B cell (primary cell): ENCODE data around the gene DOHH. TPM values are rescaled to one million over a fixed set of nuclear protein-coding genes. Genes with fewer than 3 reads are reported as not detected.

Experiments used
- ATAC-seq: fragments of 200-7000 bp; cut with Tn5 transposase; one replicate; pipeline ENCODE4 v1.10.0; 2021; ENCODE audit warnings: low read depth, mild to moderate bottlenecking, moderate number of reproducible peaks, moderate library complexity
- CTCF ChIA-PET: fragments of 350-600 bp; sonication (Branson Sonifier 250); formaldehyde crosslinking; loops from one replicate; lab custom pipeline; 2021; ENCODE audit warnings: antibody characterized with exemption, inconsistent platforms; lab: Charles Lee
- POLR2A ChIA-PET: fragments of 350-600 bp; sonication (Branson Sonifier 250); formaldehyde crosslinking; loops from one replicate; lab custom pipeline; 2021; ENCODE audit warnings: antibody characterized with exemption; lab: Charles Lee
- DNase-seq: peaks from one replicate; pipeline ENCODE4 v3.0.0; 2013
- H2AFZ ChIP-seq: 2 replicates; pipeline ENCODE4 v1.6.1; 2012; ENCODE audit warnings: mild to moderate bottlenecking, low read depth, low read length; ENCODE audit not compliant: insufficient read depth, poor library complexity, severe bottlenecking
- H3K27ac ChIP-seq, 2 donors: 1 replicate in 1 of 2; 2 replicates in 1 of 2; pipeline ENCODE4 v1.5.1; 2012 to 2013; ENCODE audit warnings: low read length in 2 of 2, mild to moderate bottlenecking in 2 of 2, moderate library complexity in 1 of 2
- H3K27me3 ChIP-seq, 4 experiments: fragments of 200-600 bp in 1 of 4; sonication (generic) in 1 of 4; replicated peaks in 1 of 4; 1 replicate in 2 of 4; 2 replicates in 2 of 4; pipeline versions ENCODE4 v1.6.1 to v1.7.0; 2013 to 2016; ENCODE audit warnings: low read length in 3 of 4, mild to moderate bottlenecking in 2 of 4, mixed read lengths in 1 of 4, moderate library complexity in 1 of 4; ENCODE audit not compliant: insufficient read depth in 4 of 4, control insufficient read depth in 3 of 4; ENCODE audit errors: control extremely low read depth in 1 of 4
- H3K36me3 ChIP-seq, 2 experiments: replicated peaks in 1 of 2; 1 replicate in 1 of 2; 2 replicates in 1 of 2; pipeline versions ENCODE4 v1.6.1 to v1.7.1; 2013; ENCODE audit warnings: low read length in 1 of 2; ENCODE audit not compliant: insufficient read depth in 2 of 2, control insufficient read depth in 1 of 2; ENCODE audit errors: control extremely low read depth in 1 of 2, extremely low read depth in 1 of 2
- H3K4me1 ChIP-seq, 2 donors: fragments of 200-600 bp in 1 of 2; sonication (generic) in 1 of 2; 1 replicate in 1 of 2; 2 replicates in 1 of 2; pipeline versions ENCODE4 v1.5.1 to v1.6.1; 2013 to 2017; ENCODE audit warnings: low read length in 2 of 2; ENCODE audit not compliant: control insufficient read depth in 2 of 2, insufficient read depth in 2 of 2
- H3K4me2 ChIP-seq: replicated peaks from 2 replicates; pipeline ENCODE3; 2012; ENCODE audit warnings: mild to moderate bottlenecking, low read depth, low read length; ENCODE audit not compliant: poor library complexity, severe bottlenecking
- H3K4me3 ChIP-seq, 5 experiments: fragments of 200-600 bp in 1 of 5; sonication (generic) in 1 of 5; 1 replicate in 3 of 5; 2 replicates in 2 of 5; pipeline versions ENCODE4 v1.5.1 to v1.7.0; 2011 to 2016; ENCODE audit warnings: low read length in 4 of 5, mild to moderate bottlenecking in 4 of 5, low read depth in 2 of 5, control low read depth in 1 of 5, moderate library complexity in 1 of 5; ENCODE audit not compliant: insufficient read depth in 1 of 5; ENCODE audit errors: control extremely low read depth in 1 of 5, extremely low read depth in 1 of 5
- H3K79me2 ChIP-seq: fragments of 200-600 bp; sonication (generic); one replicate; pipeline ENCODE4 v1.6.0; 2016; ENCODE audit warnings: low read length; ENCODE audit not compliant: control insufficient read depth, insufficient read depth
- H3K9ac ChIP-seq: fragments of 200-600 bp; sonication (generic); 2 replicates; pipeline ENCODE4 v1.6.1; 2017; ENCODE audit warnings: mild to moderate bottlenecking, low read length, moderate library complexity
- H3K9me3 ChIP-seq, 3 donors: one replicate each; pipeline versions ENCODE4 v1.6.1 to v1.7.1; 2013; ENCODE audit warnings: low read length in 2 of 3; ENCODE audit not compliant: control insufficient read depth in 2 of 3, insufficient read depth in 1 of 3; ENCODE audit errors: control extremely low read depth in 1 of 3
- H4K20me1 ChIP-seq: 2 replicates; pipeline ENCODE4 v1.6.0; 2012; ENCODE audit warnings: mild to moderate bottlenecking, low read length; ENCODE audit not compliant: insufficient read depth, control insufficient read depth, poor library complexity, severe bottlenecking
- H3K27ac Mint-ChIP-seq: one replicate; pipeline ENCODE4 v1.8.0; 2021; ENCODE audit warnings: mixed read lengths
- H3K27me3 Mint-ChIP-seq: one replicate; pipeline ENCODE4 v1.8.0; 2021; ENCODE audit warnings: mixed read lengths
- H3K4me1 Mint-ChIP-seq: one replicate; pipeline ENCODE4 v1.8.0; 2021; ENCODE audit warnings: mixed read lengths
- H3K4me3 Mint-ChIP-seq: one replicate; pipeline ENCODE4 v1.8.0; 2021; ENCODE audit warnings: mixed read lengths
- H3K9me3 Mint-ChIP-seq: one replicate; pipeline ENCODE4 v1.8.0; 2022; ENCODE audit warnings: mixed read lengths; ENCODE audit not compliant: insufficient read depth
- EZH2 ChIP-seq: IDR thresholded peaks from 2 replicates; pipeline ENCODE4 v1.6.1; 2012; ENCODE audit warnings: borderline replicate concordance, low read depth, mild to moderate bottlenecking, moderate library complexity, low read length; ENCODE audit not compliant: insufficient read depth, poor library complexity, severe bottlenecking
- WGBS: methylation state at CpG from one replicate; pipeline ENCODE4 v1.1.5; 2013; ENCODE audit warnings: missing lambda C conversion rate; ENCODE audit not compliant: insufficient coverage; 5-methylcytosine and 5-hydroxymethylcytosine counted together
- intact Hi-C: fragments of 100-400 bp; cut with micrococcal nuclease; formaldehyde crosslinking; loops from one replicate; pipeline ENCODE4 v1.10.0; 2022
- polyA plus RNA-seq: library from polyadenylated mRNA; depleted of rRNA; stranded (reverse); fragments of >200 nt; gene quantifications from 2 replicates; pipeline ENCODE4 v1.2.3, GENCODE V29; 2012
- total RNA-seq, 2 donors: library from RNA; stranded (reverse); fragments of 120-200 nt in 1 of 2; gene quantifications; 1 replicate in 1 of 2; 2 replicates in 1 of 2; pipeline versions ENCODE4 v1.2.3 to v1.2.4, GENCODE V29; 2013 to 2022
- TF ChIP-seq, protein P1 (sequence below): fragments of 200-600 bp; IDR thresholded peaks from one replicate; pipeline ENCODE4 v1.8.0; 2022; ENCODE audit warnings: antibody characterized with exemption, mild to moderate bottlenecking

Gene DOHH
- total and polyA plus RNA-seq, 2 donors (not counting 1 experiment from before 2014, with no cell fraction given): 6.6 to 8.6 TPM

GRCh38 chr19:3459089-3459881 is 41.2 kb downstream of the DOHH start:
- TF ChIP-seq, protein P1, sequence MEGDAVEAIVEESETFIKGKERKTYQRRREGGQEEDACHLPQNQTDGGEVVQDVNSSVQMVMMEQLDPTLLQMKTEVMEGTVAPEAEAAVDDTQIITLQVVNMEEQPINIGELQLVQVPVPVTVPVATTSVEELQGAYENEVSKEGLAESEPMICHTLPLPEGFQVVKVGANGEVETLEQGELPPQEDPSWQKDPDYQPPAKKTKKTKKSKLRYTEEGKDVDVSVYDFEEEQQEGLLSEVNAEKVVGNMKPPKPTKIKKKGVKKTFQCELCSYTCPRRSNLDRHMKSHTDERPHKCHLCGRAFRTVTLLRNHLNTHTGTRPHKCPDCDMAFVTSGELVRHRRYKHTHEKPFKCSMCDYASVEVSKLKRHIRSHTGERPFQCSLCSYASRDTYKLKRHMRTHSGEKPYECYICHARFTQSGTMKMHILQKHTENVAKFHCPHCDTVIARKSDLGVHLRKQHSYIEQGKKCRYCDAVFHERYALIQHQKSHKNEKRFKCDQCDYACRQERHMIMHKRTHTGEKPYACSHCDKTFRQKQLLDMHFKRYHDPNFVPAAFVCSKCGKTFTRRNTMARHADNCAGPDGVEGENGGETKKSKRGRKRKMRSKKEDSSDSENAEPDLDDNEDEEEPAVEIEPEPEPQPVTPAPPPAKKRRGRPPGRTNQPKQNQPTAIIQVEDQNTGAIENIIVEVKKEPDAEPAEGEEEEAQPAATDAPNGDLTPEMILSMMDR: no peak
- TF ChIP-seq EZH2: no peak
- Mint-ChIP-seq H3K27ac (no peak overlapping the region), H3K4me1 (no peaks in the 10 kb centered on the region), H3K9me3 (no peaks in the 10 kb centered on the region), H3K27me3 (no peaks in the 10 kb centered on the region), H3K4me3 (no peak overlapping the region)
- no peak for DNase-seq
- ChIA-PET CTCF (no interaction called here), POLR2A (no interaction called here)
- no peak overlapping the region for H2AFZ ChIP-seq
- H3K9me3 ChIP-seq: no peaks in the 10 kb centered on the region
- H3K27me3 ChIP-seq: no peaks in the 10 kb centered on the region
- no peak overlapping the region for H3K9ac ChIP-seq
- H3K4me2 ChIP-seq: no peak overlapping the region
- no peak overlapping the region for H3K4me3 ChIP-seq
- WGBS: 85% methylated on average over 17 of the region's 26 CpGs
- no peaks in the 10 kb centered on the region for H3K4me1 ChIP-seq
- no peaks in the 10 kb centered on the region for H4K20me1 ChIP-seq
- no peaks in the 10 kb centered on the region for H3K79me2 ChIP-seq
- ATAC-seq: no peak
- no peak overlapping the region for H3K27ac ChIP-seq
- intact Hi-C loops: no loop called here
- peaks cover 0 to 2% of the 10 kb centered on the region in 2 experiments for H3K36me3 ChIP-seq
